Endothelial cell of umbilical vein (primary cell): ENCODE results near the gene ORC2.

ENCODE experiments used
- EZH2 ChIP-seq: IDR thresholded peaks from 2 replicates; pipeline ENCODE4 v1.6.1; 2012; ENCODE audit warnings: borderline replicate concordance, low read depth, mild to moderate bottlenecking, moderate library complexity, low read length, inconsistent platforms; ENCODE audit not compliant: severe bottlenecking
- POLR2AphosphoS5 ChIP-seq: IDR thresholded peaks from 2 replicates; pipeline ENCODE4 v1.6.1; 2012; ENCODE audit warnings: low read depth, mild to moderate bottlenecking, control low read depth, low read length, moderate library complexity; ENCODE audit not compliant: insufficient read depth
- TF ChIP-seq, protein P1 (sequence below), 2 donors: IDR thresholded peaks; 1 replicate in 1 of 2; 2 replicates in 1 of 2; pipeline ENCODE4 v1.5.1; 2011; ENCODE audit warnings: low read length in 2 of 2, mild to moderate bottlenecking in 2 of 2, moderate library complexity in 2 of 2, control low read depth in 1 of 2, inconsistent platforms in 1 of 2, low read depth in 1 of 2; ENCODE audit not compliant: insufficient read depth in 1 of 2; ENCODE audit errors: extremely low read depth in 1 of 2
- TF ChIP-seq, protein P2 (sequence below): IDR thresholded peaks from 2 replicates; pipeline ENCODE4 v1.6.1; 2011; ENCODE audit not compliant: insufficient read depth, insufficient read length

DNA sequence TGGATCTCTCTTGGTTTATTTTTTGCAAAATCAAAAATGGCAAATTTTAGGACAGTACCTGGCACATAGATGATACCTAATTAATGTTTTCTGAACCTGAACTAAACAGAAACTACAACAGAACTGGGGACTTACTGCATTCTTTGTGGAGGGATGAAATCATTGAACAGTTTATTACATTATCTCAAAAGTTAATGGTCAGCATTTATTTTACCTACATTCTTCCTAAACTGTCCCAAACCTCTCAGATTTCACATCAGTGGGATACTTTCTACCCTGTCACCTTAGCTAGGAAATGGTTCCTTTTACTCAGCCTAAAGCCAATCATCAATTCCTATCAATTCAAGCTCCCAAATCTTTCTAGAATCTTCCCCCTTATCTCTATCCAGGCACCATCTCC, 64.0 kb downstream of the ORC2 start:
- TF ChIP-seq, protein P1, sequence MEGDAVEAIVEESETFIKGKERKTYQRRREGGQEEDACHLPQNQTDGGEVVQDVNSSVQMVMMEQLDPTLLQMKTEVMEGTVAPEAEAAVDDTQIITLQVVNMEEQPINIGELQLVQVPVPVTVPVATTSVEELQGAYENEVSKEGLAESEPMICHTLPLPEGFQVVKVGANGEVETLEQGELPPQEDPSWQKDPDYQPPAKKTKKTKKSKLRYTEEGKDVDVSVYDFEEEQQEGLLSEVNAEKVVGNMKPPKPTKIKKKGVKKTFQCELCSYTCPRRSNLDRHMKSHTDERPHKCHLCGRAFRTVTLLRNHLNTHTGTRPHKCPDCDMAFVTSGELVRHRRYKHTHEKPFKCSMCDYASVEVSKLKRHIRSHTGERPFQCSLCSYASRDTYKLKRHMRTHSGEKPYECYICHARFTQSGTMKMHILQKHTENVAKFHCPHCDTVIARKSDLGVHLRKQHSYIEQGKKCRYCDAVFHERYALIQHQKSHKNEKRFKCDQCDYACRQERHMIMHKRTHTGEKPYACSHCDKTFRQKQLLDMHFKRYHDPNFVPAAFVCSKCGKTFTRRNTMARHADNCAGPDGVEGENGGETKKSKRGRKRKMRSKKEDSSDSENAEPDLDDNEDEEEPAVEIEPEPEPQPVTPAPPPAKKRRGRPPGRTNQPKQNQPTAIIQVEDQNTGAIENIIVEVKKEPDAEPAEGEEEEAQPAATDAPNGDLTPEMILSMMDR (IDR thresholded peaks at IDR 0.05; ENCODE audit: extremely low read depth in 1 of 2, insufficient read depth in 1 of 2, low read depth in 1 of 2, low read length in 2 of 2): no peak
- TF ChIP-seq EZH2: no peak
- TF ChIP-seq, protein P2, sequence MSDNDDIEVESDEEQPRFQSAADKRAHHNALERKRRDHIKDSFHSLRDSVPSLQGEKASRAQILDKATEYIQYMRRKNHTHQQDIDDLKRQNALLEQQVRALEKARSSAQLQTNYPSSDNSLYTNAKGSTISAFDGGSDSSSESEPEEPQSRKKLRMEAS: no peak
- TF ChIP-seq POLR2AphosphoS5: no peak
